ENCODE data around the gene PPM1K. TPM values are rescaled to one million over a fixed set of nuclear protein-coding genes. Genes with fewer than 3 reads are reported as not detected.

PPM1K gene
- total RNA-seq, 1 donor from 2014 or later = 15.9 TPM

DNA sequence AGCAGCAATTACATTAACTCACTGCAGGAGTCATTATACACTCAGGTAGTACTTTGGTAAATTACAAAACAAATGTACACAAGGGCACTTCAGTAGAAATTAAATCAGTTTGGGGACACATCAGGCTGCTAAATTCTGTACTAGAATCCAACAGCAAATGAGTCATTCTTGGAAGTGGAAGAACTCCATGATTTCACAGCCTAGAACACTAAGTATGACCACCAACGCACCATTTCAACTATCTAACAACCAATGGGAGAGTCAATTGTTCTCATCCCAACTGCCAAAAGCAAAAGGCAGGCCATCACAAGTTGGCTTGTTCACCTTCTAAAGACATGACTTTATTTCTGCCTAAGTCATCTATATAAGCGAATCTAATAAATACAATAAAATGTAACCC, 26.6 kb downstream of the PPM1K start:
- Mint-ChIP-seq H3K27ac (ENCODE audit: unreplicated experiment) (no peak overlapping the region), H3K27me3 (ENCODE audit: unreplicated experiment) (no peaks in the 10 kb centered on the region)
- TF ChIP-seq, protein P1, sequence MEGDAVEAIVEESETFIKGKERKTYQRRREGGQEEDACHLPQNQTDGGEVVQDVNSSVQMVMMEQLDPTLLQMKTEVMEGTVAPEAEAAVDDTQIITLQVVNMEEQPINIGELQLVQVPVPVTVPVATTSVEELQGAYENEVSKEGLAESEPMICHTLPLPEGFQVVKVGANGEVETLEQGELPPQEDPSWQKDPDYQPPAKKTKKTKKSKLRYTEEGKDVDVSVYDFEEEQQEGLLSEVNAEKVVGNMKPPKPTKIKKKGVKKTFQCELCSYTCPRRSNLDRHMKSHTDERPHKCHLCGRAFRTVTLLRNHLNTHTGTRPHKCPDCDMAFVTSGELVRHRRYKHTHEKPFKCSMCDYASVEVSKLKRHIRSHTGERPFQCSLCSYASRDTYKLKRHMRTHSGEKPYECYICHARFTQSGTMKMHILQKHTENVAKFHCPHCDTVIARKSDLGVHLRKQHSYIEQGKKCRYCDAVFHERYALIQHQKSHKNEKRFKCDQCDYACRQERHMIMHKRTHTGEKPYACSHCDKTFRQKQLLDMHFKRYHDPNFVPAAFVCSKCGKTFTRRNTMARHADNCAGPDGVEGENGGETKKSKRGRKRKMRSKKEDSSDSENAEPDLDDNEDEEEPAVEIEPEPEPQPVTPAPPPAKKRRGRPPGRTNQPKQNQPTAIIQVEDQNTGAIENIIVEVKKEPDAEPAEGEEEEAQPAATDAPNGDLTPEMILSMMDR (IDR thresholded peaks at IDR 0.05) = no peak

DNA sequence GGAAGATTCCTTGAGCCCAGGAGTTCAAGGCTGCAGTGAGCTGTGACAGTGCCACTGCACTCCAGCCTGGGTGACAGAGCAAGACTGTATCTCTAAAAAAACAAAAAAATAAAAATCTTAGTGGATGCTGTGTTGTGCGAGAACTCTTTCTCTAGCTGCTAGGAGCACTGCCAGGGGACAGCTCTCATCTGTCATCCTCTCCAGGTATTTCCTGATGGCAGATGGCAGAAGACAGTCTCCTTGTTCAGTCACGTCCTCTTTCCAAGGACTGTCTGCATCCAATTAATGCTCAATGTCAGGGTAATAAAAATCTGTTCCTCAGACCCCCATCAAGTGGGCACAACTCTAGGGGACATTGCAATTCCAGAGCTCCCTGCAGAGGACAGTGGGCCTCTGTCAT, 29.2 kb downstream of the PPM1K start:
- no peaks in the 10 kb centered on the region for H3K27me3 Mint-ChIP-seq (ENCODE audit: unreplicated experiment)
- DNase-seq (ENCODE audit: extremely low spot score, unreplicated experiment) = no peak
- no peak overlapping the region for H3K27ac Mint-ChIP-seq (ENCODE audit: unreplicated experiment)
- H3K36me3 Mint-ChIP-seq (ENCODE audit: unreplicated experiment) = no peaks in the 10 kb centered on the region
- H3K9me3 Mint-ChIP-seq (ENCODE audit: unreplicated experiment) = no peaks in the 10 kb centered on the region
- H3K4me3 Mint-ChIP-seq (ENCODE audit: unreplicated experiment) = no peak overlapping the region
- no peaks in the 10 kb centered on the region for H3K4me1 Mint-ChIP-seq (ENCODE audit: unreplicated experiment)
- TF ChIP-seq, protein P1 (IDR thresholded peaks at IDR 0.05) = no peak

More for the DNA sequence above, 26.6 kb downstream of the PPM1K start:
- no peaks in the 10 kb centered on the region for H3K9me3 Mint-ChIP-seq (ENCODE audit: unreplicated experiment)
- DNase-seq (ENCODE audit: extremely low spot score, unreplicated experiment) = no peak
- no peaks in the 10 kb centered on the region for H3K4me1 Mint-ChIP-seq (ENCODE audit: unreplicated experiment)
- no peak overlapping the region for H3K4me3 Mint-ChIP-seq (ENCODE audit: unreplicated experiment)
- H3K36me3 Mint-ChIP-seq (ENCODE audit: unreplicated experiment) = peaks cover 14% of the 10 kb centered on the region

DNA sequence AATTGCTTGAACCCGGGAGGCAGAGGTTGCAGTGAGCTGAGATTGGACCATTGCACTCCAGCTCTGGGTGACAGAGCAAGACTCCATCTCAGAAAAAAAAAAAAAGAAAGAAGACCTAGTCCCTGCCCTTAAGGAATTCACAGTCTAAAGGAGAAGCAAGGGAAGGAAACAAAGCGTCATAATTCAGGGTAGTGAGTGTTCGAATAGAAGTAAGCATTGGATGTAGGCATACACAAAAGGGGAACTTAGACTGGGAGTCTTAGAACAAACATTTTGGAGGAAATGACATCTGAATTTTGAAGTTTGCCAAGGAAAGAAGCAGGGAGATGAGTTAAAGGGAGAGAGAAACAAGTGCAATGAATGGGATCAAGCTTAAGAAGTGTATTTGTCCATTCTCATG, 32.4 kb downstream of the PPM1K start:
- TF ChIP-seq, protein P1 (IDR thresholded peaks at IDR 0.05) = no peak
- no peaks in the 10 kb centered on the region for H3K27me3 Mint-ChIP-seq (ENCODE audit: unreplicated experiment)
- H3K9me3 Mint-ChIP-seq (ENCODE audit: unreplicated experiment) = no peaks in the 10 kb centered on the region
- DNase-seq (ENCODE audit: extremely low spot score, unreplicated experiment) = no peak
- no peaks in the 10 kb centered on the region for H3K4me1 Mint-ChIP-seq (ENCODE audit: unreplicated experiment)
- H3K27ac Mint-ChIP-seq (ENCODE audit: unreplicated experiment) = no peak overlapping the region
- no peaks in the 10 kb centered on the region for H3K36me3 Mint-ChIP-seq (ENCODE audit: unreplicated experiment)
- H3K4me3 Mint-ChIP-seq (ENCODE audit: unreplicated experiment) = no peak overlapping the region

DNA sequence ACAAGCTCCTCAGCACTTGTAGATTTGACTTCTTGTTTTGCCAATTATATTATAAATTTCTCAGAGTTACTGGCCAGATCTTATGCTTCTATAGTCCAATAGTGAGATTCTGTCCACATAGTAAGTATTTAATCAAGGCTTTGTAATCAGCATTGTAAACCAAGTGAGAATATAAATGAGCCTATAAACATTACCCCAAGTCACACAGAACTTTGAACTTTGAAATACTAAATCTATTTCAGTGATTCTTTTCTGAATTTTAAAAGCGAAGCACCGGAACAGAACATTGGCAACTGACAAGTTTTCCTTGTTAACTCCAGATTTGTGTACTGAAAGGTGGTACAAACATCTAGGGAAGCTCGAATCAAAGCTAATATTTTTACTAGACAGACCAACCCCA, 37.2 kb downstream of the PPM1K start:
- DNase-seq (ENCODE audit: extremely low spot score, unreplicated experiment) = no peak
- Mint-ChIP-seq H3K4me1 (ENCODE audit: unreplicated experiment) (no peaks in the 10 kb centered on the region), H3K9me3 (ENCODE audit: unreplicated experiment) (no peaks in the 10 kb centered on the region), H3K36me3 (ENCODE audit: unreplicated experiment) (no peaks in the 10 kb centered on the region), H3K4me3 (ENCODE audit: unreplicated experiment) (no peak overlapping the region), H3K27me3 (ENCODE audit: unreplicated experiment) (peaks cover 2% of the 10 kb centered on the region), H3K27ac (ENCODE audit: unreplicated experiment) (no peak overlapping the region)
- TF ChIP-seq, protein P1 (IDR thresholded peaks at IDR 0.05) = no peak

DNA sequence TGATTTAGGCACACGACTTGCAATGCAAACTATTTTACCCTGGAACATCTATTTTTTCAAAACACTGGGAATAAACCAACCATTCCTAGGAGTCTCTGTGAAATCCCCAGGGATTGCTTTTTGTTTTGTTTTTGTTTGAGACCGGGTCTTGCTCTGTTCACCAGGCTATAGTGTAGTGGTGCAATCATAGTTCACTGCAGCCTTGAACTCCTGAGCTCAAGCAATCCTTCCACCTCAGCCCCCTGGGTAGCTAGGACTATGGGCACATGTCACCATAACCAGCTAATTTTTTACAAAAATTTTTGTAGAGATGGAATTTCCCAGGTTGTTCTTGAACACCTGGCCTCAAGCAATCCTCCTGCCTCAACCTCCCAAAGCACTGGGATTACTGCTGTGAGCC, 37.8 kb downstream of the PPM1K start:
- Mint-ChIP-seq H3K27me3 (ENCODE audit: unreplicated experiment) (peaks cover 2% of the 10 kb centered on the region), H3K4me1 (ENCODE audit: unreplicated experiment) (no peaks in the 10 kb centered on the region), H3K9me3 (ENCODE audit: unreplicated experiment) (no peaks in the 10 kb centered on the region), H3K4me3 (ENCODE audit: unreplicated experiment) (no peak overlapping the region), H3K27ac (ENCODE audit: unreplicated experiment) (no peak overlapping the region), H3K36me3 (ENCODE audit: unreplicated experiment) (no peaks in the 10 kb centered on the region)
- no peak for DNase-seq (ENCODE audit: extremely low spot score, unreplicated experiment)
- TF ChIP-seq, protein P1 (IDR thresholded peaks at IDR 0.05) = no peak
